HG02970 (cell line): Measurements from ENCODE around the gene BTRC.

ENCODE experiments used
- ATAC-seq: cut with Tn5 transposase; IDR thresholded peaks from one replicate; pipeline ENCODE4 v1.9.1; 2021; ENCODE audit warnings: mild to moderate bottlenecking, moderate library complexity, moderate number of reproducible peaks; ENCODE audit not compliant: unreplicated experiment, low FRiP score

Gene BTRC

DNA sequence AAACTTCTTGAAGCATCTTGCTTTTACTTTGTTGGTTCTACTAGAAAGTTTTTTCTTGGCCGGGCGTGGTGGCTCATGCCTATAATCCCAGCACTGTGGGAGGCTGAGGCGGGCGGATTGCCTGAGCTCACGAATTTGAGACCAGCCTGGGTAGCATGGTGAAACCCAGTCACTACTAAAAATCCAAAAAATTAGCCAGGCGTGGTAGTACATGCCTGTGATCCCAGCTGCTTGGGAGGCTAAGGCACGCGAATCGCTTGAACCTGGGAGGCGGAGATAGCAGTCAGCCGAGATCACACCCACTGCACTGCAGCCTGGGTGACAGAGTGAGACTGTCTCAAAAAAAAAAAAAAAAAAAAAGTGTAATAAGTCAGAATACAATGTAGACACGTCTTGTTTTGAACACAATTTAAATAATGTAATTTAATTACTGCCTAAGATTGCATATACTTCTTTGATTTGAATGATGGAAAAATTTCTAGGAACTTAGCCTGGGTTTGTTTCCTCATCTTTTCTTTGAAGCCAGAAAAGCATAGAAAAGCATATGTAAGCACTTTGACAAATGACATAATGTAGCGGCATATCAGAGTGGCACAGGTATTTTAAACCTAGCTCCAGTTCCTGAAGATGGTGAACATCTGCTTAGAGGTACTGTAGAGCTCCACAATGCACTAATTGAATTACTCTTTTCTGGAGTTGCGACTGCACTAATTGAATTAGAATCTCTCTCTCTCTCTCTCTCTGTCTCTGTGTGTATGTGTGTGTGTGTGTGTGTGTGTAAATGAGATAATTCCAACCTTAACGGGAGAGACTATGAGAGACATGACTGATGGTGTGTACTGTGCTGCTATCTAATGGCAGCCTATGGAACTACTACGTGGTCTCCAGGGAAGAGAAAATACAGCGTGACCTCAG is 87.8 kb downstream of the BTRC start:
- ATAC-seq: no peak

DNA sequence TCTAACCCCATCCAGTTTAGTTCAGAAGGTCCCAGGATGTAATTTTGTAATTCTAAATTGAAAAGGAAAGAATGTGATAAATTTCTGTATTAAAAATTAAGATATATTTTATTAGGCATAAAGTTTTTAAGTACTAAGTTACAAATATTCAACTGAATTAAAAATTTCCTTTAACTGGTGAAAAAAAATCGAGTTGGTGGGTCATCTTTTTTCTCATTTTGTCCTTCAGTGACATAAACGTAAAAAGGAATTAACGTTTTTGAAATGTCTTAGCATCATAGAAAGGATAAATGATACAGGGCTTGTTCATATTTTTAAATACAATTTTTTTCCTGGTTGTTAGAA is 88.5 kb downstream of the BTRC start:
- ATAC-seq: no peak

DNA sequence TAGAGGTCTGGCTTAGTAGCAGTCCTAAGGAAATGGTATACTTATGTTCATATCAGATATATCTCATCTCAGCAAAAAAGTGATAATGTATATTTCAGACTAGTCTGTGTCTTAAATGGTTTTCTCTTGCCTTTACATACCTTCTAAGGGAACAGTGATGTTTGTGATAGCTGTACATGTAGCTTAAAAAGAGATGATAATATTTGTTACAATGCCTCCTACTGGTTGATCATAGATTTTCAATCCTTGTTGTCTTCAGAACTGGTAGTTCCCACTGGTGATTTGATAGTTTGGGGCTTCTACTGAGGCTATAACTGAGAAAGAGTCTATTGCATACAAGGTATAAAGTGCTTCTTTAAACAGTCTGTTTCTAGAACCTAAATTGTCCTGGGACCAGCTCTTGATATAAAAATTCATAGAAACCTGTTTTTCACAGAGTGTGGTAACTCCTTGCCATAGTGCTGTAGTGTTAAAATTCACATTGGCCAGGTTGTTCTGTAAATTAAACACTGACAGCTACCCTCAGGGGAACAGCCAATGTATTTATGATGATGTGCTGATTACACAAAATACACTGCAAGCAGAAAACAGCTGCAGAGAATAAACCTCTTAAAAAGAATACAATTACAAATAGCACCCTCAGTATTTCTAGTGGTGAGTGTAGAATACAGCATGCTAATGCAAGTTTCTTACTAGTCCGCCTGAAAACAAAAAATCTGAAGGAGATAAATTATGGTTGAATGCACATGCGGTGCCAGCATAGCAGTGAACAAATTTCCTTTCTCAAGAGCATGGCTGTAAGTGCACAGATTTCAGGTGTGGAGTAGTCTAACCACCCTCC is 90.3 kb downstream of the BTRC start:
- no peak for ATAC-seq

DNA sequence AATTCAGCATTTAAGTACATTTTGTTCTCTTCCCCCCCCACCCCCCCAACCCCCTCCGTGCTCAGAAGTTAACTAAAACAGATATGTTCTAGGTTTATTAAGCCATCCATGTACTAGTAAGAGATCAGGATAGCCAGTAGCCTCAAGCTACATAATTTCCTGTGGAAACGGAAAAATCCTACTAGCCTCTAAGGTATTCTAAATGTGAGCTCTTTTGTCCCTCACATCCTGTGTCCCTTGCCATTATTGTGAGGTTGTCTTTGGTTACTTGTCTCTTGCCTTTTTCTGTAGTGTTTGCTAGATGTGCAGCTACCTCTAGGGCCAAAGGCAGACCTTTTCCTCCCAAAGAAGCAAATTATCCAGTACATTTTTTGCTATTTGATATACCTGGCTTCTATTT is 92.1 kb downstream of the BTRC start:
- ATAC-seq: no peak

DNA sequence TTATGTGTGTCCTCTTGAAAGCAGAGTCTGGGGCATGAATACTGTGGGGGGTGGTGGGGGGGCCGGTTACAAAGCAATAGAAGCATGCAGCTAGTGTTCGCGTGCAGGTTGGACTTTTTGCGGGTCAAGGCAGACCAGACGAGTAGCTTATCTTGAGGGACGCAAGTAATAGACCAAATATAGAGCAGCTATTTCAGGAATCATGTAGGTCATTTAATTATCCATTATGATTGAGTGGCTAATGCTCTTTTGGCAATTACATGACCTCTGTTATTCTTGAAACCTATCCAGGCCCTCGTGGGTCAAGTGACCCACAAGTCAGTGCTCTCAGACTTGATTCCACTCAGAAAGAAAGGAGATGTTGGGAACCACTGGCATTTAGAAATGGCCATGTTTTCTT is 93.0 kb downstream of the BTRC start:
- ATAC-seq: no peak

DNA sequence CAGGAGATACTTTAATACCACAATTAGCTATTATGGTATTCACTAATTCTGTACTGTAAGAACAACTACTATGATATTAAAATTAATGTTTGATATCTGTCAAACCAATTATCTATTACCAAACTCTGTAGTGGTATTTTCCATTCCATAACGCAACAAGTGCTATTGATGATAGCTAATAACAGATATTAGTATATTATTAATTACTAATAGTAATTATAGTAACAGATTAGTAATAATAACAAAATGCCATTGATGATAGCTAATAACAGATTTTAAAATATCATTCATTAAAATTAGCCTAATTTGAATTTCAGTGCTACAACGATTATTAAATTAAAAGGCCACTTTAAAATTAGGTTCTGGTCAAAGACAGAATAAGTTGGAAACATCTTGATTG is 93.5 kb downstream of the BTRC start:
- no peak for ATAC-seq

DNA sequence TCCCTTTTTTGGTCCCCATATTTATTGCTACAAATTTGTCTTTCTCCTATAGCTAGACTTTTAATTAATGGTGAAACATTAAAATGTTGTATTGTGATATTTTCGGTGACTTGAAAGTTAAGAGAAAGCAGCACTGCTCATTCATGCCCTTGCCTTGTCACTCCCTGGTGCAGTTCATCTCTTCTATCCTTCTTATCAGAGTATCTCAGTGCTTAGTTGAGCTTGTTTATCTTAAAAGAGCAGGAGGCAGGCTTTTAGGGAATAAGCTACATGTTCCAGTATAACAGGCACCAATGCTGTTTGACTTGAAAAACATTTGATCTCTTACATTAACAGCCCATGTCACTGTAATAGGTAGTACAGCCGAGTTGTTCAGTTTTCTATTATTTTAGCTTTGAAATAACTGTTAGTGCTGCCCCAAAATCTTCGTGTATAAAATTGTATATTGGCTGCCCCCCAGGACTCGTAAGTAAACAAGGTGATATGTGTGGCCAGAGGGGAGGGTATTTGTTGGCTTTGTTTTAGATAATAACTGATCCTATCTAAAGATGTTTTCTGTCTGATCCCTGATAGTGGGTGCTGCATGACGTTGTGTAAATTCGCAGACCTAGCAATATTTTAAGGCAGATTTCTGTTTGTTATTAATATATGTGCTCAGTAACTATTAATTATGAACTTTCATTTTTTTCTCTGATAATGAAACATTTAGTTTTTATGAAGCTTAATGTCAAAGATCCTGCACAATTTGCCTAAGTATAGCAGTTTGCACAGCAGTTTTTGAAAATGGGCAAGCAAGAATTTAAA is 96.5 kb downstream of the BTRC start:
- no peak for ATAC-seq

DNA sequence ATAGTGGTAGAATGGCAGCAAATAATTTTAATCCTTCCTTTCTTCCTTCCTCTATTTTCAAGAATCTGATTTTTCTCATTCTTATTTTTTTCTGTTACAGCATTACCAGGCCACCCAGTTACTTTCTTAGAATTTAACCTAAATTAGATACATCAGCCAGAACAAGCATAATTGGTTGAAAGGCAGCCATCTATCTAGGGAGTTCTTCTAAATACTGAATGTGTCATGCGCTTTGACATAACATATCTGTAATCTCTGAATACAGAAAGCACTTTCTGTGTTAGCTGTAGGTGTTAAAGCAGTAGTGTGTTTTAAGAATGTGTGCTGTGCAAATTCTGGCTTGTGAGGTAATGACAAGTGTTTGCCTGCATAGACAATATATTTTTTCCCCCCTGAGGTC is 97.3 kb downstream of the BTRC start:
- no peak for ATAC-seq

DNA sequence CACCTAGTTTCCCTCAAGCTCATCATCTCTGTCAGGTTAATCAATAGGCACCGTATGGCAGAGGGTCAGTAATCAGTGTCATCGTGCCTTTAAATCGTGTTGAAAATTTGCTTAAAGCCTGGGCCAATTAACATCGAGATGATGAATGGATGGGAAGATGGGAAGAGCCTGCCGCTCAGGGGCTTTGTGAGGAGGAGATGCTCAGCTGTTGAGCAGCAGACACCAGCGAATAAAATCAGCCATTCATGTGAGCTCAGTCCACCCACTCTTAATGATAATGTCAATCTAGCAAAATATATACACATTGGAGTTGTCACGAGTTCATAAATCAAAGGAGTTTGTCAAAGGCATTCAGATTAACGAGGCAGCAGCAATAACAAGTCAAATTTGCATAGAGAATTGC is 97.7 kb downstream of the BTRC start:
- no peak for ATAC-seq

DNA sequence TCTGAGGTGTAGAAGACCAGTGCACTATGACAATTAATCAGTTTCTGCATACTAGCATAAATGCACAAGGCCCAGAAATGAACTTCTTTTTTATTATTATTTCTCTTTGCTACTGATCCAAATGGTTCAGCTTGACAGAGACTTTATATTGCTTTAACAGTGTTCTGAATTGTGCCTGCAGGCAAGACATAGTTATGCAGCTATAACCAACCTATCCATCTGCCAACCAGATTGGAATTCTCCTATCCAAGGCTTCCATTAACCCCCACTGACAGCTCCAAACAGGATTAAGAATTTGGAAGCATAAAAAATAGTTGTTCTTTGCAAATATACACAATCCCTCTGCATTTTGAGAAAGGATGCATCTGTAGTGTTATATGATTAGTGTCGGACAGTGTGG is 98.2 kb downstream of the BTRC start:
- no peak for ATAC-seq

DNA sequence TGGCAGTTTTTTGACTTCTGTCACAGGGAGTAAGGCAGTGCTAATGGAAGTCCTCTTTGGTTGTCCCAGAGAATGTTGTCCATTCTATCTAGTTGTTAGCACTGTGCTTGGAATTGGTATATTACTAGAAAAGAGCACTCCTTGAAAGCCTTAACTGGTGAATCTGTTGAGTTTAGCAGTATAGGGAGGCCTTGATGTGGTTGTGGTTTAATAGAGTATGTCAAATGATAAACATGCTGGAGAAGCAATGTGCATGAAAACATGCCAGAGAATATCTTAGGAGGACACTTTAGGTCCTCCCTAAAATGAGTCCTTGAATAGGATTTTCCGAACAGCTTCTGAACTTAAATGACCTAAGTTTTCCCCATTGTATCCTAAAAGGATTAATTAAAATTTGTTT is 98.6 kb downstream of the BTRC start:
- ATAC-seq: no peak

DNA sequence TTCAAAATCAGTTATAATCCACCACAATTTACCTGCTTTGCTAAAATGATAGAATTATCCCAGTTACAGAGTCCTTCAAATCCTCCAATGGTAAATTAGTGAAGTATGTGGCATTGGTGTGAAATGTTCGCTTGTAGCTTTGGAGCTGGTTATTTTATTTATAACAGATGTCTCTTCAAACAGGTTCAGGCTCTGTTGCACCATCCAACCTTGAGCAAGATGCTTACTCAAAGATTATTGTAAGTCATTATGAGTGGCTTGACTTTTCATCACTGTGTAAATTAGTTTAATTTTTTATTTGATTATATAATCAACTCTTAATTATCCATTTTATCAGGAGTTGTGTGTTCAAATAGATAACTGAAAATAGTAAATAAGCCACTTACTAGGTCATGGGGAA is 99.4 kb downstream of the BTRC start:
- ATAC-seq: no peak

DNA sequence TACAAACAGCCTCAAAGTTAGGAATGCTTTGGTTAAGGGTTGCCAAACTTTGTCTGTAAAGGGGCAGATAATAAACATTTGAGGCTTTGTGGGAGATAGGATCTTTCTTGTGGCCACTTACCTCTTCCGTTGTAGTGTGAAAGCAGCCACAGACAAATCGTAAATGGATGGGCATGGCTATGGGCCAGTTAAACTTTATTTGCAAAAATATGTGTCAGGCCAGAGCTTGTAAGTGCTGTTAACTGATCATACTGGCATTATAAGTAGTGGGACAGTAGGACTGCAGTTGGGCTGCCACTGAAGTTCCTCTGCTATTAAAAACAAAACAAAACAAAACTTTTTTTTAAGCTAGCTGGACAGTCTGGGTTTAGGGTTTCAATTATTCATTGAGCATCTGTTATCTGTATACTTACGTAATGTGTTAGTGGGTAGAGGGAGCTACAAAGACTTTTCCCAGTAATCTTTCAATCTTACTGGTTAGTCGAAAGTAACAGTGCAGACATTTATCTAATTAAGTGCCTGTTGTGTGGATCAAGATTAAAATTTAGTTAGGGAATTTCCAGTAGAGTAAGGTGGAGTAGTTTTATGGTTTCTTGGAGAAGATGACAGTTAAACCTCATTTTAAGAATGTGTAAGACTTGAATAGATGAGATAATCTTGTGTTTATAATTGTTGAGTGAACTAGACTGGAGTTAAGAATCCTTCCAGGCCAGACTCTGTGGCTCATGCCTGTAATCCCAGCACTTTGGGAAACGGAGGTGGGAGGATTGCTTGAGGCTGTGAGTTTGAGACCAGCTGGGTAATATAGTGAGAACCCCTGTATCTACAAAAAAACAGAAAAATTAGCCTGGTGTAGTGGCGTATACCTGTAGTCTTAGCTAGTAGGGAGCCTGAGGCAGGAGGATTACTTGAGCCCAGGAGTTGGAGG is 100.1 kb downstream of the BTRC start:
- ATAC-seq: no peak

DNA sequence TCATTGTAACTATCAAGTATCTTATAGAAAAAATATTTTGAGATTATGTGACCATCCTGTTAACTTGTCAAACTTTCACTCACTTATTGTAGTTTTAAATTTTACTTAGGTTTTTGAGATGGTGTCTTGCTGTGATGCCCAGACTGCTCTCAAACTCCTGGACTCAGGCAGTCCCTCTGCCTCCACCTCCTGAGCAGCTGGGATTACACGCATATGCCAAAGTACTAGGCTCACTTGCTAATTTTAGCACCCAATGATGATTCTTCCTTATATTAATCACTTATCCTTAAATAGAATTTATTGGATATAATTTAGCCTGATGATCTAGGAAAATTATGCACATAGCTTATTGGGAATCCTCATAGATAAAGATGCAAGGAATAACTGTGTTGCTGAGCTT is 104.9 kb downstream of the BTRC start:
- ATAC-seq: no peak

DNA sequence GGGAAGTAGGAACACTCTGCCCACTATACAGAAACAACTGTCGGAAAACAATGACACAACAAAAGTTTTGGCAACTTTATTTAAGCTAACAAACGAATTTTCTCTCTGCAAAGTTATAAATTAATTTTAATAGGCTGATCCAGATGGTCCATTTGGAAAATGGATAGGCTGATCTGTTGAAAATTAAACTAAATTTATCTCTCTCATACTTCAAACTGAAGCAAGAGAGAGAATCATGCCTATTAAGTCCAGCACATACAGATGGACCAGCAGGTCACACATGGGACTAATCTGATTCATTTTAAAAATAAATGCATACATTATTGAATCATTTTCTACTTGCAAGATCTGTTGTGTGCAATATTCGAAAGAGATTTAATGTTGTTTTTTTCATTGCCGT is 110.1 kb downstream of the BTRC start:
- ATAC-seq: no peak

DNA sequence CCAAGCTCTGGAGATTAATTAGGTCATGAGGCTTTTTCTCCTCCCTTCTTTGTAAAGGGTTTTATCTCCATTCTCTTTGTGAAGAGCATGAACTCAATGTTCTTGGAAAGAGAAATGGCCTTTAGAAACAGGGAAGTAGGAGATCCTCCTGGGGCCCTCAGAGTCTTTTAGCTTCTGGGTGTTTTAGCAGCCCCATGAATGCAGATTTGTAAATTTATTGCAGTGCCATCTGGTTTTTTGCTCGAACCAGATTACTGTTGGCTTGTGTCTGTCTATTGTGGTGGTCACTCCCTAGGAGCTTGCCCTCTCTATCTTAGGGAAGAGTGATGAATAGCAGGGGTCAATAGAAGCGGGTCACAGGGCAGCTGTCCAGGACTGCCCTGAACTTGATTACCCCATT is 110.6 kb downstream of the BTRC start:
- no peak for ATAC-seq

DNA sequence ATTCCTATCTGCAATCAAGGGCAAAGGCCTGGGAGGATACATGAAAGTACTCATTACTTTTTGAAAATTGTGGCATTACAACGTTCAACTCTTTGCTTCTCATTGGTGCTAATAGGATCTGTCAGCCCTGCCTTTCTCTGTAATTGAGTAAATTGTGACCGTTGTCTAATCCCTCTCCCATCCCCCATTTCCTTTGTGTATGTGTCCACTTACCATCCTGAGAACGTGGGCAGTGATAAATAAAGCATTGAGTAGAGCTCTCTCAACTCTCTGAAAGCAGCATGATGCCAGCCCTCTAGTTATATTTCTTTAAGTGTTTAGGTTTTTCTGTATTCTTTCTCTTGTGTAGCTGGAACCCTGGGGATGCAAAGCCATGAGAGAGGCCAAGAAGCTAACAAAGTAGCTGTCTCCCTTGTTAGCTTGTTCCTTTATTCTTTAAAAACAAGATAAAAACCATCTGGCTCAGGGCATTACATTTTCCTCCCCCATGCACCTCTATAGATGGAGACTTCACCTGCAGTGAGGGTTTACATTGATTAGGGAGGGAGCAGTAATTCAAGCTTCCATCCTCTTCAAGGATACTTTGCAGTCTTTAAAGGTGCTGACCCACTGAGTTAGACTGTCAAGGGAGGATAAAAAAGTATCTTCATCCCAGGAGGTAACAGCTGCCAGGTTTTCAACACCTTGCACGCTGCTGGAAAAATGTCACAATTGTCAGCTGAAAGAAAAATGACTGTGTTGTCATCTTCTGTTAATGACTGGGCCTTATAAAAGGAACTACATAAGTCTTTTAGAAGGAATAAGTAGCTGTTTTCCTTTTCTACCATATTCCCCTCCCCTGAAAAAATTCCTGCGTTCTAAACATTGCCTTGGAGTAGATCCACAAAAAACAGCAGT is 112.3 kb downstream of the BTRC start:
- no peak for ATAC-seq

DNA sequence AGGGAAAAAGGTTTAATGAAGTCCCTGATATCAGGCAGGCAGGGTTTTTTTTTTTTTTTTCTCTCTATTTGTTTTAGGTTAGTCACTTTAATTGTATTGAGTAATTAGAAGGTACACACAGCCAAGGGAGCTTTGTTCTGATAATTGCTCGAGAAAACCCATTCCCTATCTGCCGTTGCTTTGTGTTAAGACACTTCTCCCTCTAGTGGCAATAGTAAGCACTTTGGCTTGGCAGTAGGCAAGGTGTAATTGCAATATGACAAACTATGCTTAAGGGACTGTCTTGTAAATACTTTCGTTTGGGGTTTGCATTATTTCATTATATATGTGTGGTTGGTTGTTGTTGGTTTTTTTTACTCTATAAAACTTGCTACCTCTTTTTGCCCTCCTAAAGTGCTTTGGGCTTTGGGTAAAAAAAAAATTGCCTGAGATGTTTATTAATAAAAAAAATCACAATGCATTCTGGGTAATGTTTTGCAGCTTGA is 113.4 kb downstream of the BTRC start:
- ATAC-seq: no peak

DNA sequence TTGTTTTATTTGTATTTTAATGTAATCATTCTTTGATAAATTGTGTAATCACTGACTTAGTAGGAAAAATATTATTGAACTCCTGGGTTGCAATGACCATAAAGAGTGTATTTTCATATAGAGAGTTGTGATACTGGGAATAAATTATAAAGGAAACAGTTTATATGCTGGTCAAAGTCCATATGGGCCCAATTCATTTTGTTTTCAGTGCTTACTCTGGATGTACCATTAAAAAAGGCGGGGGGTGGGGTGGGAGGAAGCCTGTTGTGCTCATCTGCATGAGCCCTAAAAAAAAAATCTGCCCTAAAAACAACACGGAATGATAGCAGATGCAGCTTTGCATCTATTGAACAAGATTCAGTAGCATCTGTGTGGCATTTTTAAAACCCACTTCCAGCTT is 114.2 kb downstream of the BTRC start:
- no peak for ATAC-seq
